ENCODE data around the gene TMEM120A.

DNA sequence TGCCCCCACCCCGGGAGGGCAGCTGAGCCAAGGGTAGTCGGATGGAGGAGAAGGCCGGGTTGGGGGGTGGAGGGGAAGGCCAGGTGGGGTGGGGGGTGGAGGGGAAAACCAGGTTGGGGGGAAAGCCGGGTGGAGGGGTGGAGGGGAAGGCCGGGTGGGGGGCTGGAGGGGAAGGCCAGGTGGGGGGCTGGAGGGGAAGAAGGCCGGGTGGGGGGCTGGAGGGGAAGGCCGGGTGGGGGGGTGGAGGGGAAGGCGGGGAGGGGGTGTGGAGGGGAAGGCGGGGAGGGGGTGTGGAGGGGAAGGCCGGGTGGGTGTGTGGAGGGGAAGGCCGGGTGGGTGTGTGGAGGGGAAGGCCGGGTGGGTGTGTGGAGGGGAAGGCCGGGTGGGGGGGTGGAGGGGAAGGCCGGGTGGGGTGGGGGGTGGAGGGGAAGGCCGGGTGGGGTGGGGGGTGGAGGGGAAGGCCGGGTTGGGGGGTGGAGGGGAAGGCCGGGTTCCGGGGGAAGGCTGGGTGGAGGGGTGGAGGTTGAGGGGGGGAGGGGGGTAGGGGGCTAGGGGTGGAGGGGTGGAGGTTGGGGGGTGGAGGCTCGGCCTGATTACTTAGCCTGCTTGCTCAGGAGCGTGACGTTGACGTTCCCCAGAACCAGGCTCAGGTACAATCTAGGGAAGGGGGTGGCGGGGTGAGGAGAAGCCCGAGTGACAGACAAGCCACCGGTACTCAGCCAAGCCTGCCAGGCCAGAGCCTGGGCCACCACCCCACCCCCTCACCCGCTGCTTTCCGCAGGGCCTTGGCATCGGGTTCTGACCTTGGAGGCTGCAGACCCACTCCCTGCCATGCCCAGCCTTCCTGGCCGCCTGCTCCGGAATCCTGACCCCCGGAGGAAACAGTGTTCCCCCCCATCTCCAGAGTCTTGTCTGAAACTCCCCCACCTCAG is 5.6 kb downstream of the TMEM120A start:
- TF ChIP-seq, protein P1, sequence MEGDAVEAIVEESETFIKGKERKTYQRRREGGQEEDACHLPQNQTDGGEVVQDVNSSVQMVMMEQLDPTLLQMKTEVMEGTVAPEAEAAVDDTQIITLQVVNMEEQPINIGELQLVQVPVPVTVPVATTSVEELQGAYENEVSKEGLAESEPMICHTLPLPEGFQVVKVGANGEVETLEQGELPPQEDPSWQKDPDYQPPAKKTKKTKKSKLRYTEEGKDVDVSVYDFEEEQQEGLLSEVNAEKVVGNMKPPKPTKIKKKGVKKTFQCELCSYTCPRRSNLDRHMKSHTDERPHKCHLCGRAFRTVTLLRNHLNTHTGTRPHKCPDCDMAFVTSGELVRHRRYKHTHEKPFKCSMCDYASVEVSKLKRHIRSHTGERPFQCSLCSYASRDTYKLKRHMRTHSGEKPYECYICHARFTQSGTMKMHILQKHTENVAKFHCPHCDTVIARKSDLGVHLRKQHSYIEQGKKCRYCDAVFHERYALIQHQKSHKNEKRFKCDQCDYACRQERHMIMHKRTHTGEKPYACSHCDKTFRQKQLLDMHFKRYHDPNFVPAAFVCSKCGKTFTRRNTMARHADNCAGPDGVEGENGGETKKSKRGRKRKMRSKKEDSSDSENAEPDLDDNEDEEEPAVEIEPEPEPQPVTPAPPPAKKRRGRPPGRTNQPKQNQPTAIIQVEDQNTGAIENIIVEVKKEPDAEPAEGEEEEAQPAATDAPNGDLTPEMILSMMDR (conservative IDR thresholded peaks at IDR 0.05; ENCODE audit: low read depth, low read length): no peak
- TF ChIP-seq EZH2 (IDR thresholded peaks at IDR 0.05; ENCODE audit: low read length, unreplicated experiment): no peak
- no peak for TF ChIP-seq EZH2phosphoT487 (IDR thresholded peaks at IDR 0.05; ENCODE audit: borderline replicate concordance, low read length)

Measured in PC-3 (cell line).